Measurements from ENCODE around the gene EPB41.
A peak's percentile ranks its signal among the peaks of the same experiment; 100 is the strongest.
"Not testable (repeated sequence)": the region's sequence is repeated elsewhere in the genome, so short reads cannot be mapped to it uniquely, and the experiment has no call there.

EPB41 gene

GRCh38 chr1:28928314-28928941 is 14.1 kb downstream of the EPB41 start:
- no peak for DNase-seq

- DNase-seq = no peak
These were observed 18.9 kb downstream of the EPB41 start for GRCh38 chr1:28933277-28933676.

- no peak for DNase-seq
These were observed 19.5 kb downstream of the EPB41 start for GRCh38 chr1:28933918-28934317.

GRCh38 chr1:28934676-28935075 is 20.3 kb downstream of the EPB41 start:
- DNase-seq = no peak

DNA sequence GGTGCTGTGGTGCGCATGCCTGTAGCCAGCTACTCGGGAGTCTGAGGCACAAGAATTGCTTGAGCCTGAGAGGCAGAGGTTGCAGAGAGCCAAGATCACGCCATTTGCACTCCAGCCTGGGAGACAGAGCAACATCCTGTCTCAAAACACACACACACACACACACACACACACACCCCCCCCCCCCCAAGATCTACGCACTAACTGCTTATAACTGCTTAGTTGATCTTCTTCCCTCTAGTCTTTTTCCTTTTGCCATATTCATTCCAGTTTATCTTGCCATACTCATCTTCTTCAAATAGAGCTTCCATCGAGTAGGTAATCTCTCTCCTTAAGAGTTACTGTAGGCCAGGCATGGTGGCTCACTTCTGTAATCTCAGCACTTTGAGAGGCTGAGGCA is 20.9 kb downstream of the EPB41 start:
- no peak for DNase-seq

DNA sequence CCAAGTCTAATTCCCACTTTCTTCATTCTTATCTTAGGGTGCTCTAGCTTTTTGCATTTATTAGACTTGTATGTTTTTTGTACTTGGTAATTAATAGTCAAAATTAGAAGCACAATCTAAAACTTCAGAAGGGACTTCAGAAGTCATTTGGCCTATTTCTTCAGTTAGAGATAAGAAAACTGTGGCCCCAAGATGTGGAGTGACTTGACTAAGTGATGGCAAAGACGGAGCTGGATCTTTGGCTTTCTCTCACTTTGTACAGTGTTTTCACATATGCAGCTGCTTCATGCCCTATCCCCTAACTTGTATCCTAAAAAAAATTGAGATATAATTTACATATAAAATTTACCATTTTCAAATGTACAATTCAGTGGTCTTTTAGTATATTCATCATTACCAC is 21.7 kb downstream of the EPB41 start:
- DNase-seq = no peak

- DNase-seq = no peak
These were observed 22.2 kb downstream of the EPB41 start for GRCh38 chr1:28936528-28936927.

GRCh38 chr1:28943581-28943980 is 29.2 kb downstream of the EPB41 start:
- not testable (repeated sequence) for DNase-seq

DNA sequence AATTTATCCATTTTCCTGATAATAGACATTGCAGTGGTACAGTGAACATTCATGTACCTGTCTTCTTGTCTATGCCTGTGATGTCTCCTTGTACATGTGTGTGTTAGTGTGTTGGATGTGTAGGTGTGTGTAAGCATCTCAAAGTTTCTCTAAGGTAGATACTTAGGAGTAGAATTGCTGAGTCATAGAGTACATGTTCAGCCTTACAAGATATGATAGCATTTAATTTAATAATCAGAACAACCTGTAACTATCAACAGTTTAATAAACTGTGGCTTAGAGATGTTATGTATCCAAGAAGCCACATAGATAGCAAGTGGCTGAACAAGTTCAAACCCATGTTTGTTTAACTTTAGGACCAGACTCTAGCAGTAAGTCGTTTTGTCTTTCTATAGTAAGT is 35.6 kb downstream of the EPB41 start:
- no peak for DNase-seq

DNA sequence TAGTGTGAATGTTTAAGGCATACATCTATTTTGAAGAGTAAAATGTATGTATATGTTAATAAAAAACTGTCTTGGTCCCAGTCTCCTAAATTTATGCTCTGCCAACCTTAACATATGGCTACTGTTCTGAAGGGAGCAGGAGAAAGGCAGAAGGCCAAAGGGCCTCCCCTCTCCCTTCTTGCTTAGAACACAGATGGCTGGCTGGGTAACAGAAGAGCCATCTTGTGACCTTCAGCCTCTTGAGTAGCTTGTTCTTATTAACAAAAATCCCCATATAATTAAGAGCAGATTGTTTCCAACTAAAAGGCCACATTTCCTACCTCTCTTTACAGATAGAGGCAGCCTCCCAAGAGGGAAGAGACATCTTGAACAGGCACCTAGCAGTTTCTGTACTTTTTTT is 36.1 kb downstream of the EPB41 start:
- DNase-seq = no peak

DNA sequence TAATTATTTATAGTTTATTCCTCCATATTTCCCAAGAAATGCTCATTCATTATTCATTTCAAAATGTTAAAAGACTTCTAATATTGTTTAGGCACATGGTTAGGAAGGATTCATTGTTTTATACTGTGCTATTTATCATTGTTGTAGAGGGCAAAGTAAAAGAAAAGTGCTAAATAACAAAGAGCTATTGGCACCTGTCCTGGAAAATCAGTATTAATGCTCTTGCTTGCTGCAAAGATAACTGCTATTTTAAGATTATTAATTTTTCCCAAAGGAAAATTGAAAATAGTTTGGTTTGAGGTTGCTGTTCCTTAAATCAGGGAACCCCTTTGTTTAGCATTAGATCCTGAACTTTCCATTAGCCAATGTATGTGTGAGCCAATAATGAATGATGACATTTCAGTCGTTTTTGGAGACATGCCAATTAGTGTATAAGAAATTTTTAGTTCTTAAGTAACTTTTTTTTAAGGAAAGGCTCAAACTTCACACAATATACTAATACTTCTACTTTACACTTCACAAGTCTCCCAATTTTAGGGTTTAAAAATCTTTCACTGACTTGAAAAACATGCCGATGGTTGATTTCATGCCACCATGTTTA is 39.9 kb downstream of the EPB41 start:
- no peak for DNase-seq

- peak; percentile 90 to 93 for DNase-seq
These were observed 41.7 kb downstream of the EPB41 start for GRCh38 chr1:28956038-28956464.

DNA sequence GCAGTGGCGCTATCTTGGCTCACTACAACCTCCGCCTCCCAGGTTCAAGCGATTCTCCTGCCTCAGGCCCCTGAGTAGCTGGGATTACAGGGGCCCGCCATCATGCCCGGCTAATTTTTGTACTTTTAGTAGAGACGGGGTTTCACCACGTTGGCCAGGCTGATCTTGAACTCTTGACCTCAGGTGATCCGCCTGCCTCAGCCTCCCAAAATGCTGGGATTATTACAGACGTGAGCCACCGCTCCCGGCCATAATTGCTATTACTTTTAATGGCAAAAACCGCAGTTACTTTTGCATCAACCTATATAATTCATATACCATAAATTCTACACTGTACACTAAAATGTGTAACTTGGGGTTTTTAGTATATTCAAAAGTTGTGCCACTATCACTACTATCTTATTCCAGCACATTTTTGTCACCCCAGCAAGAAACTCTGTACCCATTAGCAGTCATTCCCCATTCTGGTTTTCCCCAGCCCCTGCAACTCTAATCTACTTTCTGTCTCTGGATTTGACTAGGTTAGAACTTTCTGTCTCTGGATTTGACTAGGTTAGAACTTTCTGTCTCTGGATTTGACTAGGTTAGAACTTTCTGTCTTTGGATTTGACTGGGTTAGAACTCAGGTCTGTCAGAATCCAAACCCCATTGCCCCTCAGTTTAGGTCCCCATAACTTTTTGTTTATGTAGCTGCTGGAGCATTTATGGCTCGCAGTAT is 47.9 kb downstream of the EPB41 start:
- DNase-seq = not testable (repeated sequence)

DNA sequence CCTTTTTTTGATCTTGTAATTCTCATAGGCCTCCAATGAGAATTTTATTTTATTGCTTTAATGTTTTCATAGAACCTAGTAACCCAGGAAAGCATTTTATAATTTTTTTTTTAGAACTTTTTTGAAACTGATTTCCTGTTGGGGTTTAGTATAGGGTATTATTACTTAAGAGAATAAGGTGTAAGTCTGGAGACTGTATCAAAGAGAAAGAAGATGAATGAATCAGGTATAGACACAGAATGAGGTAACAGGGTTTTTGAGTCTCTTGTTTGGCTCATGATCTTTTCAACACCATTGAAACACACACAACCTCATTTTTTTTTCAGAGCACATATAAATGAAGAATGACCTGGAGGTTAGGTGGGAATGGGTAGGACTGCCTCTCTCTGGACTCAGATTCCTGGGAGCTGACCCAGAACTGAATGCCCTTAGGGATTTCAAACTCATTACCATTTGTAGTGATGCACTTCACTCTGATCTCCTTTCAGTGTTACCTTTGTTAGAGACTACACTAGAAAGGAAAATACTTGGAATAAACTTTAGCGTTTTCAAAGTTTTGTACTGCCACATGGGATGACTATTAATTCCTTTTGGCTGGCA is 51.0 kb downstream of the EPB41 start:
- DNase-seq = no peak

GRCh38 chr1:28966617-28967016 is 52.2 kb downstream of the EPB41 start:
- DNase-seq = no peak

DNA sequence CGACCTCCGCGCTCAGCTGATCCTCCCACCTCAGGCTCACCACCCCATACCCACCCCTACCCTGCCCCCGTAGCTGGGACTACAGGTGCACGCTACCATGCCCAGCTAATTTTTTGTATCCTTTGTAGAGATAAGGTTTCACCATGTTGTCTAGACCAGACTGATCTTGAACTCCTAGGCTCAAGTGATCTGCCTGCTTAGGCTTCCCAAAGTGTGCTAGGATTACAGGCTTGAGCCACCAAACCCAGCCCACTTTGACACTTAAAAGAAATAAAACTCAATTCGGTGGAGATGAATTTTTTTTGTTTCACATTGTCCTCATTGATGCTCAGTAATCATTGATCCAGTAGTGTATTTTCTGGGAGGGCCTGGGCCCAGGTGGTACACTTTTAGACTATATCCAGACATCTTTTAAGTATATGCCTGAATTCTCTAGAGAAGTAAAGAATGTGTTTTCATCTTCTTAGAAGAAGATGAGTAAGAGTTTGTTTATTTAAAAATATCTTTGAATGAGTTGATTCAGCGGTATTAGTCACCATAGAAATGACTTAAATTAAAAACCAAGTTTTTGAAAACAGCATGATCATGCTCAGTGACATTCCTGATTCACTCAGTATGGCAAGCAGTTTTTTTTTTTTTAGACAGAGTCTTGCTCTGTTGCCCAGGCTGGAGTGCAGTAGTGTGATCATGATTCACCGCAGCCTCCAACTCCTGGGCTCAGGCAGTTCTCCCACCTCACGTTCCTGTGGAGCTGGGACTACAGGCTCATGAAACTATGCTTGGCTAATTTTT is 57.8 kb downstream of the EPB41 start:
- DNase-seq = no peak

DNA sequence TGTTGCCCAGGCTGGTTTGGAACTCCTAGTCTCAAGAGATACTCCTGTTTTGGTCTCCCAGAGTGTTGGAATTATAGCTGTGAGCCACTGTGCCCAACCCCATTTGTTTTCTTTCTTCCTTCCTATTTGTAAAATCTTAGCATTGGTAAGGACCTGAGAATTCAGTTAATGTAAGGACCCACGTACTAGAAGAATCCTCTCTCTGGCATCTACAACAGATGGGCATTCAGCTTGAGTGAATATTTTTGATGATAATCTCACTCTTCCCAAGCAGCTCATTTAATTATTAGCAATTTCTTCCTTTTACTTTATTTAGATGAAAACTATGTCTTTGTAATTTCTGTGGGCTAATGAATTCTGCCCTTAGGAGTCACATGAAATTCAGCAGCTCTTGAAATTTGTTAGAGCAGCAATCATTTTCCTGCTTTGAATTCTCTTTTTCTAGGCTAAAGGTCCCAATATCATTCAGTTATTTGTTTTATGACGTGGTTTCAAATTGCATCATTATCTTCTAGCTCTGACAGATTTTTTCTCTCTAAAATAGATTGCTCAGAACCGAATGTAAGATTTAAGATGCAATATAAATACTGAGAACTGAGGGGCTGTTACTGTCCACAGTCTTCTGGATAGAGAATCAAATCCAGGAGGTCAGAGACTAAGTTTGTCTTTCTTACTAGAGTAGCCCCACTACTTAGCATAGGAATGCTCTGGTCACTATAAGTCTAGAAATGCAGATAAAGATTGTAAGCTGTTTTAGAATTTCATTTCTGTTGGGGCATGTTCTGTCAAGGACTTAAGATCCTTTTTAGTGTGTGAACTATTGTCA is 59.4 kb downstream of the EPB41 start:
- no peak for DNase-seq

DNA sequence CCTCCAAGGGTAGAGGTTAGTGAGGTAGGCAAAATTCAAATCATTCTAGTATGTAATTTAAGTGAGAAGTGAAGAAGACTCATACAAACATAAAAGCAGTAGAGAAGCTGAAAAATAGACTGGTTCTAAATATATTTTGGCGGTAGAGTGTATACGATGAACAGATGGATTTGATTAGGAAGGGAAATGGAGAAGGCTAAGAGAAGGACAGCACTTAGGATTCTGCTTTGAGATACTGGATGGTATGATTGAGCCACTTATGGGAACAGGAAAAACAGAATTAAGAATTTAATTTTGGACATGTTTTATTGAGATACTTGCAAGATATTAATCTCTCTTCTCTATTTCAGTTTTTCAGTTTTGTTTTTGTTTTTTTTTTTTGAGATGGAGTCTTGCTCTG is 60.1 kb downstream of the EPB41 start:
- DNase-seq = no peak

DNA sequence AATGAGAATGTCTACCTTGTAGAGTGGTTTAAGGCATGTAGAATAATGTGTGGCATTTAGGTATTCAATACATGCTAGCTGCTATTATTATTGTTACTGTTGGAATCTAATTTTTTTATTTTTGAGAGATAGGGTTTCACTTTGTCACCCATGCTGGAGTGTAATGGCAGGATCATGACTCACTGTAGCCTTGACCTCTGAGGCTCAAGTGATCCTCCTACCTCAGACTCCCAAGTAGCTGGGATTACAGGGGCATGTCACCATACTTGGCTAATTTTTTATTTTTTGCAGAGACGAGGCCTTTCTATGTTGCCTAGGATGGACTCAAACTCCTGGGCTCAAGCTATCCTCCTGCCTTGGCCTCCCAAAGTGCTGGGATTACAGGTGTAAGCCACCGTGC is 61.9 kb downstream of the EPB41 start:
- no peak for DNase-seq

- no peak for DNase-seq
These were observed 66.8 kb downstream of the EPB41 start for GRCh38 chr1:28981210-28981609.

DNA sequence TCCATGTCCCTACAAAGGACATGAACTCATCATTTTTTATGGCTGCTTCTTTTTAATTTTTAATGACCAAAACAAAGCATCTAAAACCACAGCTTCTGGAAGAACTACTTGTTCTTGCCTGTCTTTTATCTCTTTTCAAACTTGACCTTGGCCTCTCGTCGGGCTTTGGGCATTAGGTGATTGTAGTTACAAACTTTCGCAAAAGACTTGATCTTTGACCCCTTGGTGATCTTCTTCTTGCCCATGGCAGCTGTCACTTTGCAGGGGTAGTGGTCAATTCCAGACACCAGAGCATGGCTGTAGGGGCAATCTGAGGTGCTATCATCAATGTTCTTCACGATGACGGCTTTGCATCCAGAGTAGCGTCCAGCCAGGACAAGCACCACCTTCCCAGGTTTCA is 67.8 kb downstream of the EPB41 start:
- no peak for DNase-seq

GRCh38 chr1:28983091-28983490 is 68.7 kb downstream of the EPB41 start:
- DNase-seq = no peak
